Stimulated activated CD8-positive, alpha-beta memory T cell treated with anti-CD3 and anti-CD28 coated beads, Interleukin-7, amount 100 ng/mL, for 4 hours (primary cell): ENCODE data around the gene LEKR1.

Experiments
- DNase-seq, 2 donors: peaks; one replicate each; pipeline ENCODE4 v3.0.0-alpha.2; 2020; ENCODE audit warnings: low read depth in 2 of 2

Gene LEKR1

GRCh38 chr3:157058392-157059071 is 232.4 kb downstream of the LEKR1 start:
- DNase-seq = no peak

- DNase-seq = no peak
Measured at GRCh38 chr3:157059181-157059580, 233.0 kb downstream of the LEKR1 start.

DNA sequence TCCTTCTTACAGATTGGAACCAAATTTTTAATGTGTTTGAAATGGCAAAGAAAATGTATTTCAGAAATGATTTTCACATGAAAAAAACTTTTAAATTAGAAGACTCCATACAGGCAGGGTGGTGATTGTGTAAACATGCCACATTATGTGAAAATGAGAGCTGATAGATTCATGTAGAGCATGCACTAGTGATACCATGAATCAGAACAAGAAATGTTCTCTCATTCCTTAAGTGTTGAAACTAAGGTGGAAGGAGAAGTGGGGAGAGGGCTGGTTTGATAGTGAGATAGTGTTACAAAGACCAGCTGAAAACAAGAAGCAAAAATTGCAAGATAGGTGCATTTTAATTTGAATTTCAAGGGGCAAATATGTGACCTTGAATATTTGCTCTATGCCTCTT is 233.5 kb downstream of the LEKR1 start:
- no peak for DNase-seq

GRCh38 chr3:157061265-157061664 is 235.1 kb downstream of the LEKR1 start:
- no peak for DNase-seq

GRCh38 chr3:157063469-157063868 is 237.3 kb downstream of the LEKR1 start:
- no peak for DNase-seq

- DNase-seq = no peak
Measured at GRCh38 chr3:157063926-157064325, 237.8 kb downstream of the LEKR1 start.

DNA sequence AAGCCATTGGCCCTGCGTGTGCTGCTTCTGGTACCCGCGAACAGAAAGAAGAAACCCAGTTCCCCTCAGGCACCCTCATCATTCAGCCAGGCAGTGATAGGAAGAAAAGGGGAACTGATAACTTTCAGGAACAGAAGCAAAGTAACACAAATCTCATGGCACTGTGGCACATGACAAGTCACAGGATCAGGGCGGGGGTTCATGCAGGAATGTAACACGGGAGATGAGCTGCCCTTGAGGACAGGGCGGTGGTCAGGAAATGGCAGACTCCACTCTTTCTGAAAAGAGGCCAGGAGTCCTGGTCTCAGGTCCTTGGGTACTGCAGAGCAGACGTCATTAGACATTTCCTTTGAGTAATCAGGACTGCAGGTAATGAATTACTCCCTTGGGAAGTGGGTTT is 238.2 kb downstream of the LEKR1 start:
- DNase-seq = no peak

DNA sequence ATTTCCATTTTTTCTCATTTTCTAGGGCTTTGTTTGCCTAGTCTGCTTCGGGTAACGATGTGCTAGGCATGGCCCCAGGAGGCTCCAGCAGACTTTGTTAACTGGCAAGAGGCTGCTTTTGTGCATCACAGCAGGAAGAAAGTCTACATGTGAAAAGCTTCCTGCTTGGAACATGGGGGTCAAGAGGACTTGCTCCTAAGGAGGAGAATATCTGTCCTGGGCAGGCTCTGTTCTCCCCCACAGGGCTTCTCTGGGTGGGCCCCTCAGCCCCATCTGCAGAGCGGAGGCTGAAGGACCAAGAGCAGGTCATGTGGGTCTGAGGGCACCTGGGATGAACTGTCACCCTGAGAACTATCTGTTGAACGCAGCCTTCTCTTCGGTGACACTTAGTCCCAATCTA is 239.0 kb downstream of the LEKR1 start:
- DNase-seq = no peak

DNA sequence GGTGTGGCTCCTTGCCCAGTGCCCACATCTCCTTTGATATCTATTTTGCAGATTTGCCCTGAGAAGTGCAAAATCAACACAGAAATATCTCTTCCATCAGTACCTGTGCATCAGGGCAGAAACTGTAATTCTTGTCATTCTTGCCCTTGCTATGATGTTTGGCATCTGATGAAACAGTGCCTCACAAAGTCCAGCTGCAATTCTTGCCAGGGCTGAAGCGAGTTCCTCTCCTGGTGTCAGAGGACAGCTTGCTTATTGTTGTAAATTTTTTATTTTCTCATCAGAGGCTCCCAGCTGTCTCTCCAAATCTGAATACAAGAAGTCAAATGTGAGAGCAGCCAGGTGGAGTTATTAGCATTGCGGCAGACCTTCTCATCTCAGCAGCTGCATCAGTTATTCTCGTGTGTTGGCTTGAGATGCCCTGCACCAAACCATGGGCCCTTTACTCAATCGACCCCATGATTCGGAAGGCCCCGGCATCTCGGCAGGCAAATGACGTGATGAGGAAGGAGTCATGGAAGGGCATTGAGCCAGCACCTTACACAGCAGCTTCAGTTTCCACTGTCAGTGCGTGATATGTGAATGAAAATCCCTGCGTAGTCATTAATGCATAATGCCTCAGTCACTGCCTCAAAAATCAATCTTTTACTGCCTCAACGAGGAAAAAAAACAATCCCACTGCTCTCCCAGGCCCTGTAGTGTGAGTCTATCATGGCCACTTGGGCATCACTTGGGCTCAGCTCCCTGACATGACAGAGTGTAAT is 240.4 kb downstream of the LEKR1 start:
- no peak for DNase-seq

- no peak for DNase-seq
Measured at GRCh38 chr3:157067114-157067513, 241.0 kb downstream of the LEKR1 start.

DNA sequence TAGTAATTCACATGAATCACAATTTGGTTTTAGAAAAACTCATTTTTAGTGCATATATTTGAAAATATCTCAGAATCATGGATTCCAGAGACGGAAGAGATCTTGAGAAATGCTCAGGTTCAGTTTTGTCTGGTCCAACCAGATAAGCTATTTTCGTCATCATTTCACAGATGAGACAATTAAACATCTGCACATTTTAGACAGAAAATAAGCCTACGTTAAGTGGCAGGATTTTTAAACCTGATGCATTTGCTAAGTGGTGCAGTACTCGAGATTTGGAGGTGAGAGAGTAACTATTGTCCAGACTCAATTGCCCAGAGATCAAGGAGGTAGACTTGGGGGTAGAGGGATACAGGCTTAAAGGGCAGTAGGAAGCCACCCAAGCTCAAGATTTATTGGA is 243.3 kb downstream of the LEKR1 start:
- DNase-seq = no peak

- no peak for DNase-seq
Measured at GRCh38 chr3:157069846-157070677, 243.9 kb downstream of the LEKR1 start.

- DNase-seq = no peak
Measured at GRCh38 chr3:157070678-157070999, 244.5 kb downstream of the LEKR1 start.

- DNase-seq = no peak
Measured at GRCh38 chr3:157071744-157072525, 245.8 kb downstream of the LEKR1 start.

DNA sequence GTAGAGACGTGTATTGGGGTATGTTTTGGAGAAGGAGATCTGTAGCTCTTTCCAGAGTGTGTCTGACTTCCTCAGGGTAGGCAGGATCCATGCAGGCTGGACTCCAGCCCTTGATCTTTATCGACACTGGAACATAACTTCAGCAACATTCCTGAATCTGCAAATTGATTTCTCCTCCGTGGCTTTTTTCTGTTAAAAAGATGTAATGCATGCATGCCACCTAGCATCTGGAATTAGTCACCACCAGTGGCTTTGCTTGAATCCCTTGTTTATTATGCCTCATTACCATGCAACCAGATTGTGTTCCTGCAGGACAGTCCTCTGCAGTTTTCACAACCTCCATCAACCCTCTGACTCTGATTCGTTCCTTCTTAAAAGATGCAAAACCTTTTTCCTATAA is 247.7 kb downstream of the LEKR1 start:
- DNase-seq = no peak

DNA sequence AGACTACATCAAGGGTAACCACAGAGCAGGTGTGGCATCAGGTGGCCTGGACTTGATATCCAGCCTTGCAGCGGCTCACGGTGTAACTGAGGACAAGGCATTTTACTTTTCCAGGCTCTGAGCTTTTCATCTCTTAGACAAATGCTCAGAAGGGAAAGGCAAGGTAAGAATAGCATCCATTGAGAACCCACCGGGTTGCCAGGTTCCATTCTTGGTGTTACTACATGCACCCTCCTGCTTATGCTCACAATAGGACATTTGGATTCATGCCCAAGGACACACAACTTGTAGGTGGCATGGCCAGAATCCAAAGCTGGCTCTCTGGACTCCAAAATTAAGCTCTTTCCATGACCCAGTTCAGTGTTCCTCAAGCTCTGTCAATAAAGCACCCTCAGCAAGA is 248.3 kb downstream of the LEKR1 start:
- DNase-seq = no peak

GRCh38 chr3:157074981-157075380 is 248.8 kb downstream of the LEKR1 start:
- DNase-seq = no peak

GRCh38 chr3:157075693-157076420 is 249.7 kb downstream of the LEKR1 start:
- no peak for DNase-seq

DNA sequence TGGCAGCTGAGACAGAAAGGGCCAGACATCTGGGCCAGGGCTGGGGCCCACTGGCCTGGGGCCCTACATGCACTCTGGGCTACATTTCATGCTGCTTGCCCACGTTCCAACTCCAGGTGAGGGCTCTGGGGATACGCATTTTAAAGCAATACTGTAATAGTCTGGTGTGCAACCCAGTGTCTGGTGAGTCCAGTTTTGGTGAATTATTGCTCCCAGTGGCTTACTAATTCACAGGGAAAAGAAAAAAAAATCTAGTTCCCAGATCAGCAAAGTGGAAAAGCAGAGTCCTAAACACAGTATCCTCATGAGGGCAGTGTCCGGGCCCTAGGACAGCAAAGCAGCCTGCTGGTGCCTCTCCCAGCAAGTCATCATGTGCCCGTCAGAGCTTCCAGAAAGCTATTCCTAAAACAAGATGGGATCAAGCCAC is 251.4 kb downstream of the LEKR1 start:
- DNase-seq = no peak

GRCh38 chr3:157078131-157078810 is 252.1 kb downstream of the LEKR1 start:
- no peak for DNase-seq

DNA sequence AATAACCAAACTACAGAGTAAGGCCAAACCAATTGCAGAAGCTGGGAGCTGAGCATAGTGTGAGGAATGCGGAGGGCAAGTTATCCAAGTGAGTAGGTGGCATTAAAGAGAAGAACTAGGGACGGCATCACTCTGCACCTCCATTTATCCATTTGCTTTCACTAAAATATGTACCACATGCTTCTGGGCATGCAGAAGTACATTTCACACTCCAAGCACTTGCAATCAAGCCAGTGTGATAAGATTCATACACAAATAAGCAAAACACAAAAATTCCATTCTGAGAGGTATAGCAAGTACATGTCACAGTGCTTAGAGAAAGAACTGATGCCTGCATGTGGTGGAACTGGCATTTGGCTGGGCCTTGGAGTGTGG is 252.6 kb downstream of the LEKR1 start:
- no peak for DNase-seq
